Motor neuron (in vitro differentiated cells): ENCODE results near the gene FOXK2. TPM values are rescaled to one million over a fixed set of nuclear protein-coding genes. Genes with fewer than 3 reads are reported as not detected.

ENCODE experiments used
- ATAC-seq, 8 experiments: fragments of 200-7000 bp; cut with Tn5 transposase; replicated peaks in 6 of 8; 2 replicates each; pipeline ENCODE4 v1.8.0; 2021; ENCODE audit warnings: mild to moderate bottlenecking in 8 of 8, moderate library complexity in 8 of 8
- H3K27ac ChIP-seq, 2 donors: fragments of 250-450 bp; sonication (Bioruptor Pico); 2 replicates each; pipeline ENCODE4 v1.9.0; 2021; ENCODE audit warnings: antibody characterized with exemption in 2 of 2, mild to moderate bottlenecking in 2 of 2, moderate library complexity in 1 of 2
- H3K4me1 ChIP-seq, 2 donors: fragments of 250-450 bp; sonication (Bioruptor Pico); replicated peaks in 1 of 2; 2 replicates each; pipeline ENCODE4 v1.6.1; 2021; ENCODE audit warnings: antibody characterized with exemption in 2 of 2, mild to moderate bottlenecking in 2 of 2, moderate library complexity in 1 of 2
- H3K4me3 ChIP-seq, 5 donors: fragments of 250-450 bp; sonication (Bioruptor Pico); 2 replicates each; pipeline ENCODE4 v1.9.0; 2021; ENCODE audit warnings: antibody characterized with exemption in 5 of 5, mild to moderate bottlenecking in 5 of 5, moderate library complexity in 4 of 5
- WGBS, 10 experiments: fragments of 450-650 bp; shearing (Covaris generic); methylation state at CpG; one replicate each; pipeline ENCODE4 v1.0.0; 2022; 5-methylcytosine and 5-hydroxymethylcytosine counted together
- in situ Hi-C, 9 experiments: fragments of 400-800 bp; cut with MboI; loops; one replicate each; pipeline ENCODE4 v1.15.0; 2021; ENCODE audit warnings: low sequenced_read_pairs in 9 of 9, low pct_unique_long_range_greater_than_20kb in 2 of 9; ENCODE audit not compliant: unreplicated experiment in 9 of 9
- total RNA-seq, 8 experiments: library from RNA; unstranded; fragments of 300-600 nt; gene quantifications; 2 replicates each; pipeline versions ENCODE4 v1.2.3 to v1.2.4, GENCODE V29; 2022

FOXK2 gene
- total RNA-seq, 8 experiments from 2014 or later, result 27.6 to 63.7 (median 39.4) TPM

DNA sequence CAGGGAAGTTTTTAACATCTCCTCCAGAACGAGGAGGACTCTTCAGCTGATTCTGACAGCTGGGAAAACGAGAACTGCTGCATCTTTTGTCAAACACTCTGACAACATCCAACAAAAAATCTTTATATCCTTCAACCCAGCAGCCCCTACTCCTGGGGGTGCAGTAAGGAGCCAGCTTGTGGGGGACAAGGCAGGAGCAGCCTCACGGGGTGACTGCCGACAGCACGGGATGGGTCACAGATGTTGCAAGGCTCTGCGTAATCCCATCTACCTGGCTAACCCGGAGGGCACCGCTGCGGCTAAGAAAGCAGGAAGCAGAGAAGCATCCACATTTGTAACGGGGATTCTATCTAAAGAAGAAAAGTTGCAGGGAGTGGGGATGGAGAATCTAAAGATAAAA is 100.1 kb downstream of the FOXK2 start:
- 61 to 100% (median 89%) methylated on average over 1 to 10 of the region's 10 CpGs; no CpG with 5 or more reads in 1 of the 10 experiments for WGBS, 10 experiments
- in situ Hi-C loops, result no loop called here
- ATAC-seq, result no peak
- no peak overlapping the region for H3K27ac ChIP-seq
- no peaks in the 10 kb centered on the region for H3K4me1 ChIP-seq
- no peak overlapping the region for H3K4me3 ChIP-seq

DNA sequence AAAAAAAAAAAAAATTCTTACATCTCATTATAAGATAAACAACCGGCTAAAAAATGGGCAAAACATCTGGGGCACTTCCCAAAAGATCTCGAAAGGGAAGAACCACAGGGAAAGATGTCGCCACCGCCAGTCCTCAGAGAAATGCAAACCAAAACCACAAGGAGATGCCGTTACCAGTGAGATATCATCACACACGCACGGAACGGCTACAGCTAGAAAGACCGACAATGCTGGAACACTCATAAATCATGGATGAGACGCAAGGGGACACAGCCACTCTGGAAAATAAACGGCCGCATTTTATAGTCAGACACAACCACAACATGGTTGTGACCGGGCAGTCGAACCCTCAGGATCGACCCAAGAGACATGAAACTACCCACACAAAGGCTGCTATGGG is 104.2 kb downstream of the FOXK2 start:
- in situ Hi-C loops, result no loop called here
- Histone ChIP-seq H3K27ac (no peak overlapping the region), H3K4me1 (no peaks in the 10 kb centered on the region), H3K4me3 (no peak overlapping the region)
- no peak for ATAC-seq
- WGBS, 10 experiments, result 80 to 100% (median 95%) methylated on average over 1 to 14 of the region's 15 CpGs; no CpG with 5 or more reads in 1 of the 10 experiments

DNA sequence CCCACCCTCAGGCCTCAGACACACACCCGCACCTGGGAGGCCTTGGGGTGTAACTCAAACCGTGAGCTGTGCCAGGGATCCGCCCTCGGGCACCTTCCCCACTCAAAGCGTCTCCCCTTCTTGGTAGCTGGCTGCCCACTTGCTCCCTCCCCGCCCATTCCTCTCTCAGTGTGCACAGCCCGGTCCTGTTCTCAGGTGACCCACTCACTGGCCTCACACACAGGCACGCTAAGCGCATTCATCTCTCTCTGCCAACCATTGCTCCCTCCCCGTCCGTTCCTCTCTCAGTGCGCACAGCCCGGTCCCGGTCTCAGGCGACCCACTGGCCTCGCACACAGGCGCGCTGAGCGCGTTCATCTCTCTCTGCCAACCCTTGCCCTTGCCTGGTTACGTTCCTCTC is 107.9 kb downstream of the FOXK2 start:
- Histone ChIP-seq H3K4me1 (no peaks in the 10 kb centered on the region), H3K4me3 (no peak overlapping the region), H3K27ac (no peak overlapping the region)
- 83 to 100% (median 95%) methylated on average over 3 to 9 of the region's 21 CpGs; no CpG with 5 or more reads in 3 of the 10 experiments for whole genome bisulfite sequencing, 10 experiments
- ATAC-seq, result no peak
- in situ Hi-C loops, result no loop called here

DNA sequence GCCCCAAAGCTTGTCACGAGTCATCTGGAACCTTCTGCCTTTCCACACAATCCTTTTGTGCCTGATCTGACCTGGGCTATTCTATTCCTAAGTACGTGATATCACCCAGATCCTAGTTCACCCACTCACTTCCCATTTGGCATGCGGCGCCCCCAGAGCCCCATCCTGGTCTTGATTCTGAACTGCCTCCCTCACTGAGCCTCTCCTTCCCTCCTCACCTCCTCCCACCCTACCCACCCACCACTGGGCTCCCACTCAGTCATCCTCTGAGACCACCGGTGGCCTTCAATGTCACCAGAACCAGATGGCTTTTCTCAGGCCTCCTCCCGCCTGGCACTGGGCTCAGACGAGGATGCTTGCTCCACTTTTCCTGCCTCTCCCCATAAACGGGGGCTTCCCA is 110.2 kb downstream of the FOXK2 start:
- ATAC-seq, result no peak
- no peak overlapping the region for H3K27ac ChIP-seq
- H3K4me1 ChIP-seq, result no peaks in the 10 kb centered on the region
- in situ Hi-C loops, result no loop called here
- no peak overlapping the region for H3K4me3 ChIP-seq
- 91 to 100% (median 100%) methylated on average over 1 to 4 of the region's 8 CpGs; no CpG with 5 or more reads in 3 of the 10 experiments for WGBS, 10 experiments

DNA sequence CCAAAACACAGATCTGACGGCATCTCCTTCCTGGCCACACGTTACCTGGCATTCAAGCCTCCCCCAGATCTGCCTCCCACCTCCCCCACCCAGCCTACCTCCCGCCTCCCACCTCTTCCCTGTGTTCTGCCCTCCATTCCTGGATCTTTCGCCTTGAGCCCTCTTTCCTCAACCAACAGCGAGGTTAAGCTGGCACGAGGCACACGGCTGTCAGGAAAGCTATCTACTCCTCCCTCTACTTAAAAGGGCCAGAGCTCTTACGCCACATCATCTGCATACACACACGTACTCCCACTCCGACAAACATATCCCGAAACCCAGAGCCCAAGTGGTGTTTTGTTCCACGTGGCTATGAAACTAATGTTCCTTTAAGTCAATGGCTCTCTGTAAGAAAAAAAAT is 110.7 kb downstream of the FOXK2 start:
- ATAC-seq, result no peak
- WGBS, 10 experiments, result 80 to 100% (median 80%) methylated on average over 1 to 4 of the region's 12 CpGs; no CpG with 5 or more reads in 7 of the 10 experiments
- H3K4me1 ChIP-seq, result no peaks in the 10 kb centered on the region
- in situ Hi-C loops, result no loop called here
- no peak overlapping the region for H3K4me3 ChIP-seq
- H3K27ac ChIP-seq, result no peak overlapping the region

DNA sequence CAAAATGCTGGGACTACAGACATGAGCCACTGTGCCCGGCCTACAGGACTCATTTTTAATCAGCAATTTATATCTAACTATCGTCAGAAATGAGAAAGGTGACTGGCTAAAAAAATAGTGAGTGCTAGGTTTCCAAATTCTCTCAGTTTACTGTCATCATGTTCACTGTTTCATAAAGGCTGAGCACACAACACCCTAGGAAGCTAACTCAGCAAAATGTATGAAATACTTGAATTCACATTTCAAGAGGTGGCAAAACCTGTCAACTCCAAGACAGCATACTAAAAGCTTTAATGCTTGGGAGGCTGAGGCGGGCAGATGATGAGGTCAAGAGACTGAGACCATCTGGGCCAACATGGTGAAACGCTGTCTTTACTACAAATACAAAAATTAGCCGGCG is 112.0 kb downstream of the FOXK2 start:
- no peak for ATAC-seq
- in situ Hi-C loops, result no loop called here
- H3K27ac ChIP-seq, result no peak overlapping the region
- no peaks in the 10 kb centered on the region for H3K4me1 ChIP-seq
- H3K4me3 ChIP-seq, result no peak overlapping the region
- WGBS, 10 experiments, result 50 to 100% (median 80%) methylated on average over 1 to 5 of the region's 6 CpGs; no CpG with 5 or more reads in 1 of the 10 experiments

DNA sequence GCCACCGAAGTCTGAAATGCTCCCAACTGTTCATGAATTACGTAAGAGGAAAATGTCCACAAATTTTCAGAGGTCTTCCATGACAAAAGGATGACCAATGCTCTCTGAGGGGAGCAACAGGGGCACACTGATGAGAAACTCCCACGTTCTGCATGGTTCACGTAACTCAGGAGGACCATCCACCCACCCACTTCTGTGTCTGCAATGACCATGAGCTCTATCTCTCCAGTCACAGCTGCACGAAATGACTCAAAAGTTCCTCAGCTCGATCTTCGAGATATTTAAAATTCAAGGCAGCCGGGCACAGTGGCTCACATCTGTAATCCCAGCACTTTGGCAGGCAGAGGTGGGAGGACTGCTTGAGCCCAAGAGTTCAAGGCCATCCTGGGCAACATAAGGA is 112.9 kb downstream of the FOXK2 start:
- no peak for ATAC-seq
- WGBS, 10 experiments, result 67 to 100% (median 95%) methylated on average over 2 to 8 of the region's 8 CpGs; no CpG with 5 or more reads in 3 of the 10 experiments
- Histone ChIP-seq H3K4me1 (no peaks in the 10 kb centered on the region), H3K27ac (no peak overlapping the region), H3K4me3 (no peak overlapping the region)
- in situ Hi-C loops, result no loop called here

DNA sequence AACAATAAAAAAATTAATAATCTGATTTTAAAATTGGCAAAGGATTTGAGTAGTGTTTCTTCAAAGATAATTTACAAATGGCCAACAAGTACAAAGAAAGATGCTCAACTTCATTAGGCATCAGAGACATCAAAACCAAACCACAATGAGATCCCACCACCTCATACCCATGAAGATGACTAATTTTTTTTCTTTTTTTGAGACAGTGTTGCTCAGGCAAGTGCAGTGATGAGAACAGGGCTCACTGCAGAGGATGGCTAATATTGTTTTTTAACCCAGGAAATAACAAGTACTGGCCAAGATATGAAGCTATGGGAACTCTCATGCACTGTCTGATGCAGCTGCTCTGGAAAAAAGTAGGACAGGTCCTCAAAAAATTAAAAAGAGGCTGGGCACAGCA is 113.8 kb downstream of the FOXK2 start:
- Histone ChIP-seq H3K4me1 (no peaks in the 10 kb centered on the region), H3K27ac (no peak overlapping the region), H3K4me3 (no peak overlapping the region)
- in situ Hi-C loops, result no loop called here
- ATAC-seq, result no peak

DNA sequence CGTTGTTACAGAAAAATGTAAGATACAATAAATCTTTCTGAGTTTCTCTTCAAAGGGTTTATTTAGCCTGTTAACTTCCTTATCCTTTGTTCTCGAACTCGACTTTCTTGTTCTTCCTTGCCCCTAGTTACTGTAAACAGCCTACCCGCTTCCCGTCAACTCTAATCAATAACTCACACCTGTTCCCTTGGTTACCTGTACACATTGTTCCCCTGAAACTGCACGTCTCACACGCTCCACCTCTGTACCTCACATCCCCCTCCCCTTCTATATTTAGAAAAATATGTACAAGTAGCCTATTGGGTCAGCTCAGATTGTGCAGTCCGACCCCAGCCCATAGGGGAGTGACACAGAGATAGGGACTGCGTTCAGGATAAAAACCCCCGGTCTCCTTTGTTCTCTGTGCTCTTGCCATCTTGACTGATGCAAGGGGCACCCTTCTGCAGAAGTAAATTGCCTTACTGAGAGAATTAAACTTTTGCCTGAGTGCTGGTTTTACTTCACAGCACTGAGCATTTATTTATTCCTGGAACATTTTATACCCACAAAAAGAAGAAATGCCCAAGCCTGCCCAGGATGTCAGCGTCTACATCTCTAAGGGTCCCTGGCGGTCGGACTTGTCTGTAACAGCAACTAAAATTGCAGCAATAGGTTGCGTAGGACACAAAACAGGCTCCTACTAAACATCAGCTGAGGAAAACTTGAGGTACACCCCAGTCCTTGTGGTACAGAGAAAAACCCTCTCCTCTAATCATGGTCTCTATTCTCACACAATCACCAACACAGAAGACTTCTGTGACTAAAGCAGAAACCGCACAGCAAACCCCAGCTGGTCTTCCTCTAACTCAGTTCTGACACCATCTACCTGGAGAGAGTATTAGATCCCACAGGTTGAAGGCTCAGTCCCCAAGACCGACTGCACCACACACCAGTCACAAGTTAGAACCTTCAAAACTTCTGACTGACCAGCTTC is 117.4 kb downstream of the FOXK2 start:
- in situ Hi-C loops, result no loop called here
- Histone ChIP-seq H3K27ac (no peak overlapping the region), H3K4me3 (no peak overlapping the region), H3K4me1 (no peaks in the 10 kb centered on the region)
- ATAC-seq, result peak in 1 of 8 experiments; percentile 42
- WGBS, 10 experiments, result 67 to 100% (median 83%) methylated on average over 1 to 12 of the region's 16 CpGs

DNA sequence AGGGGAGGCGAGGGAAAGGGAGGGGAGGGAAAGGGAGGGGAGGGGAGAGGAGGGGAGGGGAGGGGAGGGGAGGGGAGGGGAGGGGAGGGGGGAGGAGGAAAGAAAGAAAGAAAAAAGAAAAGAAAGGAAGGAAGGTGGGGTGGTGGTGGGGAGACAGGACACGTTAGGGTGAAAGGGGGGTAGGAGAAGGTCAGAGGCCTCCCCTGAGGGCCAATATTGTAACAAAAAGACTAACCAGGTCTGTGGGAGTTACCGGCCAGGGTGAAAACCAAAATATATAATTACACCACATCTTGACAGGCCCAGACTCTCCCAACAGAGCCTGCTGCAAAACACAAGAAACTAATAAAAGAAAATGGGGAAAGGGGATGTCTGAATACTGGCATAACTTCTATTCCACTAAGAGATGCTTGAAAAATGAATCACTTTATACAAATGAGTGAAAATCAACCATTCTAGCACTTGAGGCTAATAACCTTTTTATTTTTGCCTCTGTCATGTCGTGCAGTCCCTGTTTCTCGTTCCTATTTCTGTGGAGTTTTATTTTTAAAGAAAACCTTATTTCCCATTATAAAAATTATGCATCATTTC is 118.7 kb downstream of the FOXK2 start:
- Histone ChIP-seq H3K4me3 (no peak overlapping the region), H3K4me1 (no peaks in the 10 kb centered on the region), H3K27ac (no peak overlapping the region)
- in situ Hi-C loops, result no loop called here
- ATAC-seq, result no peak
- 86 to 100% (median 100%) methylated on average over 1 to 2 of the region's 5 CpGs; no CpG with 5 or more reads in 3 of the 10 experiments for WGBS, 10 experiments

DNA sequence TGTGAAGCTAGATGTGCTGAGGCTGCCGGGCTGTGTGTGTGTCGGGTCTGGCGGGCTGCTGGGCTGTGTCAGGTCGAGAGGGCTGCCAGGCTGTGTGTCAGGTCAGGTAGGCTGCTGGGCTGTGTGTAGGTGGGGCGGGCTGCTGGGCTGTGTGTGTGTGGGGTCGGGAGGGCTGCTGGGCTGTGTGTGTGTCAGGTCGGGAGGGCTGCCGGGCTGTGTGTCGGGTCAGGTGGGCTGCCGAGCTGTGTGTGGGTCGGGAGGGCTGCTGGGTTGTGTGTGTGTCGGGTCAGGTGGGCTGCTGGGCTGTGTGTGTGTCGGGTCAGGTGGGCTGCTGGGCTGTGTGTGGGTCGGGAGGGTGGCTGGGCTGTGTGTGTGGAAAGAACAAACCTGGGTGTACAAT is 120.1 kb downstream of the FOXK2 start:
- ATAC-seq, result peak in 5 of 8 experiments; percentile 9 to 42 (median 32)
- 98 to 100% methylated on average over 1 to 9 of the region's 14 CpGs; no CpG with 5 or more reads in 8 of the 10 experiments for WGBS, 10 experiments
- no peaks in the 10 kb centered on the region for H3K4me1 ChIP-seq
- no peak overlapping the region for H3K27ac ChIP-seq
- no peak overlapping the region for H3K4me3 ChIP-seq
- in situ Hi-C loops, result no loop called here

DNA sequence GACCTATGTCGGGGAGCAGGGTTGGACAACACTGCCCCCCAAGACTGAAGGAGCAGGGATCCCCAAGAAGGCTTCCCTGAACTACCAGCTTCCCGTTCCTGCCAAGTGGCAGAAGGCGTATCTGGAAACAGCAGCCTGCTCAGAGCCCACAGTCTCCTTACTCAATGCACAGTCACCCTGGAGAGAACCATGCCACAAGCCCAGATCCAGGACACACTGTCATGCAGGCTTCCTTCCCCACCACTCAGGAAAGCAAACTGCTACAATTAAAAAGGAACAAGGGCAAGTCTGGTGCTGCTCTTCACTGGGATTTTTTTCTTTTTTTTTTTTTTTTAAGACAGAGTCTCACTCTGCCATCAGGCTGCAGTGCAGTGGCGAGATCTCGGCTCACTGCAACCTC is 120.5 kb downstream of the FOXK2 start:
- ATAC-seq, result no peak
- H3K4me1 ChIP-seq, result no peaks in the 10 kb centered on the region
- H3K4me3 ChIP-seq, result no peak overlapping the region
- H3K27ac ChIP-seq, result no peak overlapping the region
- 83 to 100% (median 98%) methylated on average over 2 to 4 of the region's 5 CpGs; no CpG with 5 or more reads in 4 of the 10 experiments for WGBS, 10 experiments
- in situ Hi-C loops, result no loop called here

DNA sequence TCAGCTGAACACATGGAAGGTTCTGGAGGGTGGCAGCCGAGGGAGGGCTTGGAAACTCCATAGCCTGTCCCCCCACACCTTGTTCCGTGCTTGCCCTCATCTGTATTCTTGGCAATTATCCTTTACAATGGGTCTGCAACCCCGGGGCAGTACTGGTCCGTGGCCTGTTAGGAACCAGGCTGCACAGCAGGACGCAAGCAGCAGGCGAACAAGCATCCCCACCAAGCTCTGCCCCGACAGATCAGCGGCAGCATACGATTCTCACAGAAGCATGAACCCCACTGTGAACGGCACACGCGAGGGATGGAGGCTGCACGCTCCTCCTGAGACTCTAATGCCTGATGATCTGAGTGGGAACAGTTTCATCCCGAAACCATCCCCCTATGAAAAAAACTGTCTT is 122.5 kb downstream of the FOXK2 start:
- in situ Hi-C loops, result no loop called here
- H3K4me3 ChIP-seq, result no peak overlapping the region
- WGBS, 10 experiments, result 80 to 100% (median 97%) methylated on average over 1 to 12 of the region's 14 CpGs

More for the DNA sequence above, 122.5 kb downstream of the FOXK2 start:
- no peak overlapping the region for H3K27ac ChIP-seq
- ATAC-seq, result peak in 1 of 8 experiments; percentile 18
- H3K4me1 ChIP-seq, result peaks cover 5 to 9% of the 10 kb centered on the region in 2 donors
